Astrocyte (in vitro differentiated cells and primary cell): ENCODE data around the gene FAM219A. TPM values are rescaled to one million over a fixed set of nuclear protein-coding genes. Genes with fewer than 3 reads are reported as not detected.

ENCODE experiments used
- DNase-seq: peaks from one replicate; pipeline ENCODE4 v3.0.0-alpha.2; 2010; ENCODE audit warnings: low read depth
- FAIRE-seq: peaks from 2 replicates; lab custom pipeline; 2011; peaks lifted over from hg19 to GRCh38; lab: Jason Lieb, UNC
- H2AFZ ChIP-seq: 2 replicates; pipeline ENCODE4 v1.6.0; 2012; ENCODE audit warnings: low read depth, low read length, inconsistent platforms
- H3K27ac ChIP-seq: 2 replicates; pipeline ENCODE4 v1.5.1; 2011; ENCODE audit warnings: low read depth, low read length, inconsistent platforms
- H3K27me3 ChIP-seq: 2 replicates; pipeline ENCODE4 v1.6.0; 2011; ENCODE audit warnings: low read length, inconsistent platforms; ENCODE audit not compliant: insufficient read depth
- H3K36me3 ChIP-seq: 2 replicates; pipeline ENCODE4 v1.5.1; 2011; ENCODE audit warnings: low read length, inconsistent platforms; ENCODE audit not compliant: insufficient read depth
- H3K4me1 ChIP-seq: 2 replicates; pipeline ENCODE4 v1.5.1; 2011; ENCODE audit warnings: low read length, inconsistent platforms; ENCODE audit not compliant: insufficient read depth
- H3K4me2 ChIP-seq: 2 replicates; pipeline ENCODE4 v1.6.0; 2012; ENCODE audit warnings: low read length, inconsistent platforms
- H3K4me3 ChIP-seq: 2 replicates; pipeline ENCODE4 v1.5.1; 2011; ENCODE audit warnings: low read depth, mild to moderate bottlenecking, low read length, inconsistent platforms; ENCODE audit not compliant: insufficient read depth
- H3K79me2 ChIP-seq: 2 replicates; pipeline ENCODE4 v1.6.0; 2012; ENCODE audit warnings: mild to moderate bottlenecking, low read length, inconsistent platforms; ENCODE audit not compliant: insufficient read depth
- H3K9ac ChIP-seq: 2 replicates; pipeline ENCODE4 v1.6.0; 2012; ENCODE audit warnings: mild to moderate bottlenecking, low read length, inconsistent platforms
- H3K9me3 ChIP-seq: 2 replicates; pipeline ENCODE4 v1.5.1; 2012; ENCODE audit warnings: low read depth, mild to moderate bottlenecking, low read length, inconsistent platforms; ENCODE audit not compliant: insufficient read depth
- H4K20me1 ChIP-seq: 2 replicates; pipeline ENCODE4 v1.6.0; 2012; ENCODE audit warnings: low read length, inconsistent platforms; ENCODE audit not compliant: insufficient read depth
- H3K27ac Mint-ChIP-seq: one replicate; pipeline ENCODE4 v1.8.0; 2021; ENCODE audit warnings: mild to moderate bottlenecking, mixed read lengths; ENCODE audit not compliant: unreplicated experiment
- H3K27me3 Mint-ChIP-seq: one replicate; pipeline ENCODE4 v1.8.0; 2021; ENCODE audit warnings: low read depth, mixed read lengths; ENCODE audit not compliant: unreplicated experiment
- H3K36me3 Mint-ChIP-seq: one replicate; pipeline ENCODE4 v1.8.0; 2021; ENCODE audit warnings: low read depth, mixed read lengths; ENCODE audit not compliant: unreplicated experiment
- H3K4me1 Mint-ChIP-seq: one replicate; pipeline ENCODE4 v1.8.0; 2021; ENCODE audit warnings: low read depth, mixed read lengths; ENCODE audit not compliant: unreplicated experiment
- H3K4me3 Mint-ChIP-seq: one replicate; pipeline ENCODE4 v1.8.0; 2021; ENCODE audit warnings: mild to moderate bottlenecking, moderate library complexity, mixed read lengths; ENCODE audit not compliant: unreplicated experiment
- H3K9me3 Mint-ChIP-seq: one replicate; pipeline ENCODE4 v1.8.0; 2021; ENCODE audit warnings: mild to moderate bottlenecking, mixed read lengths; ENCODE audit not compliant: unreplicated experiment
- CTCF ChIP-seq: IDR thresholded peaks from 2 replicates; pipeline ENCODE4 v1.5.1; 2011; ENCODE audit warnings: low read depth, mild to moderate bottlenecking, inconsistent platforms, low read length, moderate library complexity; ENCODE audit not compliant: insufficient read depth
- EZH2 ChIP-seq: IDR thresholded peaks from 2 replicates; pipeline ENCODE4 v1.6.1; 2012; ENCODE audit warnings: mild to moderate bottlenecking, low read length, inconsistent platforms; ENCODE audit not compliant: insufficient read depth
- total RNA-seq: library from RNA; stranded (reverse); gene quantifications from 2 replicates; pipeline ENCODE4 v1.2.1, GENCODE V29; 2021

The FAM219A gene
- total RNA-seq, 1 donor from 2014 or later: 63.5 TPM

- TF ChIP-seq EZH2 (no peak), CTCF (no peak)
- Histone ChIP-seq H3K9me3 (no peaks in the 10 kb centered on the region), H2AFZ (no peak overlapping the region), H3K36me3 (peaks cover 3% of the 10 kb centered on the region), H3K27me3 (no peaks in the 10 kb centered on the region), H3K4me2 (no peak overlapping the region), H3K27ac (no peak overlapping the region), H4K20me1 (peaks cover 34% of the 10 kb centered on the region), H3K9ac (no peak overlapping the region), H3K4me1 (peaks cover 1% of the 10 kb centered on the region), H3K79me2 (no peaks in the 10 kb centered on the region), H3K4me3 (no peak overlapping the region)
- H3K4me3 Mint-ChIP-seq: no peak overlapping the region
- no peaks in the 10 kb centered on the region for H3K9me3 Mint-ChIP-seq
- H3K36me3 Mint-ChIP-seq: peaks cover 30% of the 10 kb centered on the region
- H3K4me1 Mint-ChIP-seq: peaks cover 3% of the 10 kb centered on the region
- no peak overlapping the region for H3K27ac Mint-ChIP-seq
- DNase-seq (no peak), FAIRE-seq (no peak)
- H3K27me3 Mint-ChIP-seq: no peaks in the 10 kb centered on the region
Measured at GRCh38 chr9:34400275-34400674, 58.1 kb downstream of the FAM219A start.

- Mint-ChIP-seq H3K27ac (no peak overlapping the region), H3K9me3 (no peaks in the 10 kb centered on the region), H3K4me3 (no peak overlapping the region), H3K4me1 (peaks cover 3% of the 10 kb centered on the region), H3K27me3 (no peaks in the 10 kb centered on the region), H3K36me3 (peaks cover 30% of the 10 kb centered on the region)
- FAIRE-seq: no peak
- Histone ChIP-seq H3K4me1 (no peaks in the 10 kb centered on the region), H2AFZ (no peak overlapping the region), H3K27ac (no peak overlapping the region), H3K9ac (no peak overlapping the region), H3K79me2 (no peaks in the 10 kb centered on the region), H4K20me1 (peaks cover 29% of the 10 kb centered on the region), H3K4me2 (no peak overlapping the region), H3K4me3 (no peak overlapping the region), H3K9me3 (no peaks in the 10 kb centered on the region), H3K27me3 (no peaks in the 10 kb centered on the region), H3K36me3 (peaks cover 3% of the 10 kb centered on the region)
- no peak for TF ChIP-seq EZH2
- DNase-seq: no peak
Measured at GRCh38 chr9:34399729-34400128, 58.6 kb downstream of the FAM219A start.

GRCh38 chr9:34398875-34399274 lies 59.5 kb downstream of the FAM219A start:
- H3K9ac ChIP-seq: no peak overlapping the region
- peaks cover 23% of the 10 kb centered on the region for H4K20me1 ChIP-seq
- H3K36me3 Mint-ChIP-seq: peaks cover 27% of the 10 kb centered on the region
- TF ChIP-seq CTCF (no peak), EZH2 (no peak)
- FAIRE-seq (no peak), DNase-seq (no peak)
- H3K4me3 ChIP-seq: no peak overlapping the region
- no peaks in the 10 kb centered on the region for H3K9me3 ChIP-seq
- H3K27me3 Mint-ChIP-seq: no peaks in the 10 kb centered on the region
- H3K4me3 Mint-ChIP-seq: no peak overlapping the region
- no peak overlapping the region for H2AFZ ChIP-seq
- H3K4me1 ChIP-seq: no peaks in the 10 kb centered on the region
- no peaks in the 10 kb centered on the region for H3K79me2 ChIP-seq
- H3K36me3 ChIP-seq: peaks cover 3% of the 10 kb centered on the region
- H3K27ac Mint-ChIP-seq: no peak overlapping the region
- H3K9me3 Mint-ChIP-seq: no peaks in the 10 kb centered on the region
- no peaks in the 10 kb centered on the region for H3K27me3 ChIP-seq
- peaks cover 3% of the 10 kb centered on the region for H3K4me1 Mint-ChIP-seq
- H3K4me2 ChIP-seq: no peak overlapping the region
- no peak overlapping the region for H3K27ac ChIP-seq
